Ishikawa (cell line): ENCODE data around the gene TTLL6.

Experiments
- CEBPB ChIP-seq: IDR thresholded peaks from 2 replicates; pipeline ENCODE4 v1.6.1; 2012
- CREB1 ChIP-seq: IDR thresholded peaks from 2 replicates; pipeline ENCODE4 v1.6.1; 2012; ENCODE audit warnings: low read depth
- EP300 ChIP-seq: IDR thresholded peaks from 2 replicates; pipeline ENCODE4 v1.6.1; 2012; ENCODE audit warnings: borderline replicate concordance
- MAX ChIP-seq: IDR thresholded peaks from 2 replicates; pipeline ENCODE4 v1.6.1; 2012
- RAD21 ChIP-seq: IDR thresholded peaks from 2 replicates; pipeline ENCODE4 v1.6.1; 2012; ENCODE audit warnings: low read depth
- REST ChIP-seq: IDR thresholded peaks from 2 replicates; pipeline ENCODE4 v1.6.1; 2012; ENCODE audit warnings: low read depth, mild to moderate bottlenecking
- TAF1 ChIP-seq: IDR thresholded peaks from 2 replicates; pipeline ENCODE4 v1.6.1; 2012; ENCODE audit warnings: low read depth, mild to moderate bottlenecking
- TEAD4 ChIP-seq: IDR thresholded peaks from 2 replicates; pipeline ENCODE4 v1.6.1; 2012
- YY1 ChIP-seq: IDR thresholded peaks from 2 replicates; pipeline ENCODE4 v1.6.1; 2012; ENCODE audit warnings: low read depth

- TF ChIP-seq MAX (no peak), REST (no peak), CREB1 (no peak), EP300 (no peak), TAF1 (no peak), YY1 (no peak), RAD21 (no peak), CEBPB (no peak), TEAD4 (no peak)
These were observed 62.3 kb downstream of the TTLL6 start for GRCh38 chr17:48754500-48755261.
